Sciatic nerve (tissue), 2 donors: Measurements from ENCODE around the gene INTS14. TPM values are rescaled to one million over a fixed set of nuclear protein-coding genes. Genes with fewer than 3 reads are reported as not detected.
"Not testable (repeated sequence)": the region's sequence is repeated elsewhere in the genome, so short reads cannot be mapped to it uniquely, and the experiment has no call there.

ENCODE experiments used
- ATAC-seq: fragments of 200-7000 bp; cut with Tn5 transposase; one replicate; pipeline ENCODE4 v1.9.1; 2020; ENCODE audit warnings: mild to moderate bottlenecking, moderate library complexity
- DNase-seq: peaks from one replicate; pipeline ENCODE4 v3.0.0-alpha.2; 2020; ENCODE audit warnings: low spot score
- intact Hi-C: fragments of 100-400 bp; cut with DNase I; formaldehyde crosslinking; loops from one replicate; pipeline ENCODE4 v1.14.2; 2022
- total RNA-seq: library from RNA; stranded (reverse); fragmentation: NEBNext Ultra II Directional; extraction: Animal tissue kit (Norgen Biotek cat#: 25700); gene quantifications from one replicate; pipeline ENCODE4 v1.2.1, GENCODE V29; 2021
- donor health status: DM: no; HTN: no; CAD: no.
- donor health status: DM: no; HTN: no; CAD: no.

Gene INTS14
- total RNA-seq, 1 donor from 2014 or later, result 24.4 TPM

DNA sequence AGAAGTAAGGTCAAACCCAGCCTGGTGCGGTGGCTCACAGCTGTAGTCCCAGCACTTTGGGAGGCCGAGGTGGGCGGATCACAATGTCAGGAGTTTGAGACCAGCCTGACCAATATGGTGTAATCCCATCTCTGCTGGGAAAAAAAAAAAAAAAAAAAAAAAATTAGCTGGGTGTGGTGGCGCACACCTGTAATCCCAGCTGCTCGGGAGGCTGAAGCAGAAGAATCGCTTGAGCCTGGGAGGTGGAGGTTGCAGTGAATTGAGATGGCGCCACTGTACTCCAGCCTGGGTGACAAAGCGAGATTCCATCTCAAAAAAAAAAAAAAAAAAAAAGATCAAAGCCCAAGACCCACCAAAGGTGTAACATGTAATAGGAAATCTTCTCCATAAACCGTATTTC lies 61.6 kb downstream of the INTS14 start:
- intact Hi-C loops, DNase-seq, ATAC-seq: not testable (repeated sequence)

DNA sequence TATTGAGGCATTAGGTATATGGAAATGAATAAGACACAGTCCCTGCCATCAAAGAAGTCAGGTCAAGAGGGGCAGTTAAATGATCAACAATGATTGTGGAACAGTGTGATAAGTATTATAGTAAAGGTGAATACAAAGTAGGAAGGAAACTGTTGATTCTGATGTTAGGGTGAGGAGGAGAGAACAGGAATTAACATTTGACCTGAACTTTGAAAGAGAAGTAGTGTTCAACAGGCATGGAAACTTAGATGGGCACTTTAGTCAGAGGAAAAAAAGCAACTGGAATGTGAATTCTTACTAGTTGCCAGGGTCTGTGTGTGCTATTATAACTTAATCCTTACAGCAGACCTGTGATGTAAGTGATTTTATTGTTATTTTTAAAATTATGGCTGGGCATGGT lies 63.1 kb downstream of the INTS14 start:
- intact Hi-C loops, result no loop called here
- DNase-seq (no peak), ATAC-seq (no peak)

DNA sequence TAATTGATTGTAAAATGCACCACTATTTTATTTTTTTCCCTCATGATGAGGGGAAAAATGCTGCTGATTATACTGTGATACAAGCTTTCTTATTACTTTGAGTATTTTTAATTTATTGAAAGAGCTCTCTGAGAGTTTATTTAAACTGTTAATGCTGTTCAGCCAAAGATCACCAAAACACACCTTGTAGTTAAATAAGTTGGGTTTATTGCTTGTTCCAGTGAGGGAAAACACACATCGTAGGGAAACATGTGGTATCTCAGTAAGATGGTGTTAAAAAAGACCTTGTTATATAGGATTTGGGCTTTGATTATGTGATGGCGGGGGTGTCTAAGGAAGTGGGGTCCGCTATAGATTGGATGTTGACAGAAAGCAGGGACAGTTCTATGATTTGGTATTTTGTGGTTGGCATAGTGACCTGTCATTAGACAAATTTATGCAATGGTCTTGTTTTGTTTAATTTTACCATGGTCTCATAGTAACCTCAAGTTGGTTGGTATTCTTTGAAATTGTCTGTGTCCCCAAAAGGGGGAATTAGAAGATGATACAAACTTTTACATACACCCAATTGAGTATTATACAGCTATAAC lies 69.6 kb downstream of the INTS14 start:
- intact Hi-C loops, result no loop called here
- ATAC-seq (no peak), DNase-seq (no peak)

DNA sequence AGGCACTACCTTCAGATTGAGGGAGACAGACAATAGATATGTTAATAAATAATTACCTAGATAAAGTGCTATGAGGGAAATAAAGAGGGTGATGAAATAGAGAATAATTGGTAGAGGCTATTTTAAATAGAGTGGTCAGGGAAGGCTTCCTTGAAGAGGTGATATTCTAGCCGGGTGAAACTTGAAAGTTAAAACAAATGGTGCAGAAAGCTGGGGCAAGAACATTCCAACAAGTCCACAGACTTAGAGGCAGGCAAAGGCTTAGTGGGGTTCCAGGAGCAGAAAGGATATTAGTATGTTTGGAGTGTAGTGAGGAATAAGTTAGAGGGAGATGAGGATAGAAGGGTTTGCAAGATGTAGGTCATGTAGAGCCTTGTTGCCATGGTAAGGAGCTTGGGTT lies 70.6 kb downstream of the INTS14 start:
- intact Hi-C loops, result no loop called here
- no peak for DNase-seq
- ATAC-seq, result no peak

DNA sequence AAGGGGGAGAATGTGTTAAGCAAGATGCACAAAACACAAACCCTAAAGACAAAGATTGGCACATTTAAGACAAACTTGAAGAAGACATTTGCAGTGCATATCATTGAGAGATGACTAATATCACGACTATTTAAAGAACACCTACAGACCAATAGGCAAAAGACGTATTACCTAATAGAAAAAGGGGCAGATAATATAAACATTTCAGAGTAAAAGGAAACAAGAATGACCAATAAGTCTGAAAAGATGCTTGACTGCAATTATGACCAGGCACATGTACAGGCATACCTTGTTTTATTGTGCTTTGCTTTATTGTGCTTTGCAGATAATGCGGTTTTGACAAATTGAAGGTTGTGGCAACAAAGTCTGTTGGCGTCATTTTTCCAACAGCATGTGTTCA lies 75.7 kb downstream of the INTS14 start:
- DNase-seq, result no peak
- no peak for ATAC-seq
- intact Hi-C loops, result no loop called here

DNA sequence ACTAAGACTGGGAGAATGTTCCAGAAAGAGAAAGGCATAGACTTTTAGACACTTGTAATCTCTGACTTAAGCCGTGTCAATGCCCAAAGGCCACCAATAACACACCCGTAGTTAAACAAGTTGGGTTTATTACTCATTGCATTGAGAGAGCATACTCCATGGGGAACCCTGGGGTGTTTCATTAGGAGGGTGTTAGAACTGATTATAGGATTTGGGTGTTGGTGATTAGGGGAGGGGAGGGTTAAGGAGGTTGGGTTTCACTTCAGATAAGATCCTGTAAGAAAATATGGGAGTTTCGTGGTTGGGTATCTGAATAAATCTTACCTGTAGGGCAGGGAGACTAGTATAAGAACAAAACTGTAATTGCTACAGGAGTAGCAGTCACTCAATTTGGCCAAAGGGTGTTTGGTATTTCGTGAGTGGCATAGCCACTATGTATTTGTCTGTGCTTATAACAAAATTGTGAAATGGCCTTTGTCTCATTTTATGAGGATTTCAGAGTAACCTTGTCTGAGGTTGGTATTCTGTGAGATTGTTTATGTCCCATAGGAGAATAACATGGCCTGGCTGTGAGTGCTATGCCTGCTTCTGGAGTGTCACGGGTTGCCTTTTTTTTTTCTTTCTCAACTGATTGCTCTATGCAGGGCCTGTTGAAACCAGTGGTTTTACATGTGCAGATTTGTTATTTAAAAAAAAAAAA lies 77.7 kb downstream of the INTS14 start:
- intact Hi-C loops, result no loop called here
- DNase-seq, result no peak
- no peak for ATAC-seq

DNA sequence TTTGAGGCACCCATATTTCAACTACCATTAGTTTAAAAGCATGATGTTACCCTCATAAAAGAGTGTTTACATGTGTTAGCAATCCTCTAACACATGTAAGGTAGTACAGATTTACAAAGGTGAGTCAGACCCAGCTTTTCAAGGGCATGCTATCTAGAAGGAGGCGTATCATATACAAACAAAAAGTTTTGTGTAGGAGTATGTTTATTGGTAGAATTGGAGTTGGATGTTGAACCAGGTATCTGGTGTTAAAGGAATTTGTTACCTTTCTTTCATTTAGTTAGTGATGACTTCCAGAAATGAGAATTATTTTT lies 78.2 kb downstream of the INTS14 start:
- DNase-seq (no peak), ATAC-seq (no peak)
- intact Hi-C loops, result no loop called here

DNA sequence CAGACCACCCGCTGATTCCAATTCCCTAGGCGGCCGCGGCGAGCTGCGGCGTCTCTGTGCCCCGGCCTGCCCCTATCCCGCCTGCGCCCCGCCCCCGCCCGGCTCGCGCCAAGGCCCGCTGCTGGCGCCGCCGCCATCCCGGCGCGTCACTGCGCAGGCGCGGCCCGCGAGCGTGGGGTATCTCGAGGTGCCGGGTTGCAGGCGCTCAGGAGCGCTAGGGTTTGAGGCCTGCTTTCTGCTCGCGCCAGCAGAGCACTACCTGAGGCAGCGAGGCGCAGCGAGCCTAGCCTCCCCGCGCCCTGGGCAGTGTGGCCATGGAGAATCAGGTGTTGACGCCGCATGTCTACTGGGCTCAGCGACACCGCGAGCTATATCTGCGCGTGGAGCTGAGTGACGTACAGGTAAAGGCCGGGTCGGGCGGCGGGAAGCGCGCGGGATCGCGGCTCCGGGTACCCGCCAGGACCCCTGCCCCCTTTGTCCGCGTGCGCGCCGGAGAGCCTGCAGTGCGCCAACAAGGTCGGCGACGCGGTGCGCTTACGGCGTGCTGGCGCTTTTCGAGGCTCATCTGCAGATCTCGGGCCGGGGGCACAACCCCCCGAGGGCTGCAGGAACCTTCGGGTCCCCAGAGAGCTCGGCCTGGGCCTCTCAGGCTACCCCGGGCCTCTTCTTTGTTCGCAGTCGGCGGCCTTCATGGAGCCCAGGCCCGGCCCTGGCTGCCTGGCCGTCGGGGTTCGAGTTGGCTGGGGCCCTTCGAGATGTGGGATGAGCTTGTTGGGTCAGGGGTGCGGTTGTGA lies 80.4 kb downstream of the INTS14 start, which contains the start of gene HACD3:
Gene HACD3 (plus strand): TSS at position 146 of the 794 bp plus-strand sequence. CDS start 169 bp downstream, at position 315.
- intact Hi-C loops, result no loop called here
- ATAC-seq, result peak; percentile 98
- peak; percentile 91 for DNase-seq

DNA sequence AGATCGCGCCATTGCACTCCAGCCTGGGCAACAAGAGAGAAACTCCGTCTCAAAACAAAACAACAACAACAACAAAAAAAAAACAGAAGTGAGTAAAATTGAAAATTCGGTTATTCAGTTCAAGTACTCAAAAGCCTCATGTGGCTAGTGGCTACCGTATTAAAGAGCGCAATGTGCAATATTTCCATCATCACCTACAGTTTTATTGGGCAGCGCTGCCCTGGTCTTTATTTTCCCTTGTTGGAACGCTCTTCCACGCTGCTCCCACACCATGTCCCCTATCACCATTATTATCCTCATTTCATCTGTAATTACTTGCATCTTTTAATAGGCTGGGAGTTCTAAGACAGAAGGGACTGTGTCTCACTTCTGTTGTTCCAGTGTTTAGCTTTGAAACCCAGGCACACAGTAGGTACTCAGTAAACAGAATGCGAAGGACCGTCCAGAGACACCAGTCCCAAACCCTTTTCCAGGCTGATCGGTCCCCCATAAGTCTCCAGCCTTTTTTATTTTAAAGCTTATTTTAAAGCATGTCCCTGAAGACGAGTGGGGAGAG lies 81.1 kb downstream of the INTS14 start:
- no peak for DNase-seq
- intact Hi-C loops, result no loop called here
- ATAC-seq, result peak; percentile 12

Other genes starting within 250 kb of the INTS14 start
- not detected for gene IGDCC3, start 233.1 kb downstream of the INTS14 start, total RNA-seq
- 3.2 TPM for gene IGDCC4, start 188.2 kb downstream of the INTS14 start, total RNA-seq
- gene DPP8, start 93.4 kb downstream of the INTS14 start, total RNA-seq, result 39.4 TPM
- gene HACD3, start 80.7 kb downstream of the INTS14 start, total RNA-seq, result 45.4 TPM
- 12.4 TPM for gene SLC24A1, start 10.8 kb upstream of the INTS14 start, total RNA-seq
- gene DENND4A, start 181.2 kb upstream of the INTS14 start, total RNA-seq, result 46.5 TPM